Measurements from ENCODE around the gene ATMIN.

ATMIN gene

DNA sequence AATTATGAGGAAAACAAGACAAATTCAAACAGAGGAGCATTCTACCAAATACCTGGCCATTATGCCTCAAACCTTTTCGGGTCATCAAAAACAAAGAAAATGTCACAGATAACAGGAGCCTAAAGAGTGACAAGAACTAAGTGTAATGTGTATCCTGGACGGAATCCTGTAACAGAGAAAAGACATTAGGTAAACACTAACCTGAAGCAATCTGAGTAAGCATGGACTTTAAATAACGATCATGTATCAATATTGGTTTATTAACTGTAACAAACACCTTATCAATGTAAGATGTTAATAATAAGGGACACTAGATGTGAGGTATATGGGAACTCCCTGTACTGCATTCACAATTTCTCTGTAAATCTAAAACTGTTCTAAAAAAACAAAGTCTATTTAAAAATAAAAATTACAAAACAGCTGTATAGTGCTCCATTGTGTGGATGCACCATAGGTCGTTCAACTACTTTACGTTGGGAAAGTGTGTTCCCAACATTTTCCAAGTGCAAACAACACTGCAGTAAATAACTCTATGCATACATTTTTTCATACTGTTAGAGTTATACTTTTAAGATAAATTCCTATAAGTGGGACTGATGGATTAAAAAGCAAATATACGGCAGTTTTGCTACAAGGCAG lies 43.7 kb upstream of the ATMIN start:
- no peak overlapping the region for H3K4me3 ChIP-seq (ENCODE audit: low read length)
- DNase-seq (ENCODE audit: low read depth), result no peak
- TF ChIP-seq, protein P1, sequence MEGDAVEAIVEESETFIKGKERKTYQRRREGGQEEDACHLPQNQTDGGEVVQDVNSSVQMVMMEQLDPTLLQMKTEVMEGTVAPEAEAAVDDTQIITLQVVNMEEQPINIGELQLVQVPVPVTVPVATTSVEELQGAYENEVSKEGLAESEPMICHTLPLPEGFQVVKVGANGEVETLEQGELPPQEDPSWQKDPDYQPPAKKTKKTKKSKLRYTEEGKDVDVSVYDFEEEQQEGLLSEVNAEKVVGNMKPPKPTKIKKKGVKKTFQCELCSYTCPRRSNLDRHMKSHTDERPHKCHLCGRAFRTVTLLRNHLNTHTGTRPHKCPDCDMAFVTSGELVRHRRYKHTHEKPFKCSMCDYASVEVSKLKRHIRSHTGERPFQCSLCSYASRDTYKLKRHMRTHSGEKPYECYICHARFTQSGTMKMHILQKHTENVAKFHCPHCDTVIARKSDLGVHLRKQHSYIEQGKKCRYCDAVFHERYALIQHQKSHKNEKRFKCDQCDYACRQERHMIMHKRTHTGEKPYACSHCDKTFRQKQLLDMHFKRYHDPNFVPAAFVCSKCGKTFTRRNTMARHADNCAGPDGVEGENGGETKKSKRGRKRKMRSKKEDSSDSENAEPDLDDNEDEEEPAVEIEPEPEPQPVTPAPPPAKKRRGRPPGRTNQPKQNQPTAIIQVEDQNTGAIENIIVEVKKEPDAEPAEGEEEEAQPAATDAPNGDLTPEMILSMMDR (IDR thresholded peaks at IDR 0.05; ENCODE audit: insufficient read depth, low read depth, low read length, missing control alignments), result no peak

GRCh38 chr16:80992676-80993293 lies 42.9 kb upstream of the ATMIN start:
- TF ChIP-seq, protein P1 (IDR thresholded peaks at IDR 0.05; ENCODE audit: insufficient read depth, low read depth, low read length, missing control alignments), result no peak
- H3K4me3 ChIP-seq (ENCODE audit: low read length), result no peak overlapping the region
- DNase-seq (ENCODE audit: low read depth), result no peak

DNA sequence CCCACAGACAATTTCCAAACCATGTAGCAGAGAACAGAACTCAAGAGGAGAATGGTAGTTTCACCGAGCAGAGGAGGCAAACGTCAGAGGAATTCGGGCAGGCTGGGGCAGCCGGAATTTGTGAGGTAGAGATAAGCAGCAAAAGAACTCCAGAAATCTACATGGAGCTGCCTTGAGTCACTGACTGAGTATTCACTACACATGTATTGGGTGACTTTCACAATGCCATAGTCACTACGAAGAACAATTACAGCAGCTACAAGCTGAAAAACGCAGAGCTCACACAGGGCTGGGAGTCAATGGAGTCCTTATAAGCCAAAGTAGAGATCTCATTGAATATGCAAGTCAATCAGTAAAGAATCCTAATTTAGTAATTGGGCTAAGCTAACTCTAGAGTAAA lies 42.3 kb upstream of the ATMIN start:
- H3K4me3 ChIP-seq (ENCODE audit: low read length), result no peak overlapping the region
- TF ChIP-seq, protein P1 (IDR thresholded peaks at IDR 0.05; ENCODE audit: insufficient read depth, low read depth, low read length, missing control alignments), result no peak
- peak; percentile 90 for DNase-seq (ENCODE audit: low read depth)

GRCh38 chr16:80993834-80994233 lies 41.8 kb upstream of the ATMIN start:
- TF ChIP-seq, protein P1 (IDR thresholded peaks at IDR 0.05; ENCODE audit: insufficient read depth, low read depth, low read length, missing control alignments), result no peak
- no peak overlapping the region for H3K4me3 ChIP-seq (ENCODE audit: low read length)
- no peak for DNase-seq (ENCODE audit: low read depth)

GRCh38 chr16:80994451-80994850 lies 41.2 kb upstream of the ATMIN start:
- TF ChIP-seq, protein P1 (IDR thresholded peaks at IDR 0.05; ENCODE audit: insufficient read depth, low read depth, low read length, missing control alignments), result no peak
- no peak for DNase-seq (ENCODE audit: low read depth)
- H3K4me3 ChIP-seq (ENCODE audit: low read length), result no peak overlapping the region

GRCh38 chr16:80996688-80997138 lies 38.9 kb upstream of the ATMIN start:
- H3K4me3 ChIP-seq (ENCODE audit: low read length), result no peak overlapping the region
- DNase-seq (ENCODE audit: low read depth), result no peak
- TF ChIP-seq, protein P1 (IDR thresholded peaks at IDR 0.05; ENCODE audit: insufficient read depth, low read depth, low read length, missing control alignments), result no peak

Data from epithelial cell of esophagus (primary cell).